ENCODE data around the gene GRK3. TPM values are rescaled to one million over a fixed set of nuclear protein-coding genes. Genes with fewer than 3 reads are reported as not detected.
"Not testable (repeated sequence)": the region's sequence is repeated elsewhere in the genome, so short reads cannot be mapped to it uniquely, and the experiment has no call there.

Gene GRK3
- total and polyA plus RNA-seq, 7 experiments from 2014 or later: 0.69 to 44.8 (median 6.5) TPM

DNA sequence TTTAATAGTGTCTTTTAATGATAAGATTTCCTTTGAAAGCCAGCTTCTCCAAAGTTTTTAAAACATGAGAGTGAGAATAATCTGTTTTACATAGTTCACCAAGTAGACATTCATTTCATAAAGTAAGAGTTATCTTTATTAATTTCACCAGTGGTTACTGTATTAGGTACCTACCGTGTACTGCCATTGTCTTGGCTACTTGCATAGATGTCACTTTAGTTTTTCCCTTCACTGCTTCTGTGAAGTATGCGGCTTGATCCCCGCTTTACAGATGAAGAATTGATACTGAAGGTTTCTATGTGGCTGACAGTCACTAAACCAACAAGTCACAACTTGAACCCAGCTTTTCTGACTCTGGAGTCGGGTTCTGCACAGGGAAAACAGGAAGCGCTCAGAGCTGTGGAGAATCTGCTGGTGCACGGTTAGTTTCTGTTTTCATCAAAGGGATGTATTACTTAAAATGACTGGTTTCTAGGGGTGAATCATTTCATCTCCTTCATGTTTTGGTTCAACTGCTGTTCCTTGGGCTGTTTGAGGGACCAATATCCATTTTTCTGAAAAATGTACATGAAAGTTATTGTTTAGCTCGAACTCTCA is 138.2 kb downstream of the GRK3 start:
- no peak overlapping the region for H3K27ac ChIP-seq (ENCODE audit: low read depth, low read length)
- ChIA-PET POLR2A (no interaction called here), CTCF (interaction anchor here (1.7 to 2.1 kb wide), 2 partner anchors 240 to 255 kb away, joined by 3 to 15 read pairs; no protein-coding TSS in a partner anchor)
- no peaks in the 10 kb centered on the region for H3K9me3 ChIP-seq (ENCODE audit: control insufficient read depth in 2 of 3, low read length in 3 of 3)
- intact Hi-C loops (cut with micrococcal nuclease): loop anchor here (1.0 to 5.0 kb wide), 8 partner anchors 34 to 255 kb away; no protein-coding TSS in a partner anchor
- no peaks in the 10 kb centered on the region for H3K27me3 ChIP-seq (ENCODE audit: control insufficient read depth in 2 of 2, insufficient read depth in 2 of 2, low read length in 2 of 2)
- Mint-ChIP-seq H3K36me3 (peaks cover 0 to 36% (median 5%) of the 10 kb centered on the region in 5 donors), H3K4me3 (peak overlapping the region in 2 of 10 donors; percentile 44 to 92), H3K4me1 (peaks cover 0 to 66% (median 0%) of the 10 kb centered on the region in 7 donors), H3K9me3 (no peaks in the 10 kb centered on the region), H3K27me3 (no peaks in the 10 kb centered on the region), H3K27ac (peak overlapping the region in 1 of 9 donors; percentile 94)
- DNase-seq: peak in 1 of 9 donors; percentile 52
- H3K4me3 ChIP-seq (ENCODE audit: low read length): no peak overlapping the region
- no peak for ATAC-seq
- H3K4me1 ChIP-seq (ENCODE audit: control insufficient read depth in 2 of 2, insufficient read depth in 2 of 2, low read length in 2 of 2): no peaks in the 10 kb centered on the region
- H3K36me3 ChIP-seq (ENCODE audit: control insufficient read depth in 2 of 3, insufficient read depth in 3 of 3, low read length in 3 of 3): no peaks in the 10 kb centered on the region

DNA sequence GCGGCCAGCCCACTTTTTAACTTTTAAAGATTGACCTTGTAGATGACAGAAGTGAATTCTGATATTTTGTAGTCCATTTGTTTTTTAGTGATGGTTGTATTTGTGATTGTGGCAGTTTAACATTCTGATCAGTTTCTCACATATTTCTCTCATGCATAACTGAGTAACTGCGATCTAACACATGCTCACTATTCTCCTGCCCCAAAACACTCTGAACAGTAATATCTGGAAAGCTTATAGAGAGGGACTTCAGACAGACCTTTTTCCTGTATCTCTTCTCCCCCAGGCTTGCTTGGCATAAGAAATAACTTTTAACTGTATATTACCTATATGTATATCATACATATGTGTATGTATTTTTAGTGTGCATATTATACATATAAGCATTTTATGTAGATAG is 140.2 kb downstream of the GRK3 start:
- H3K36me3 ChIP-seq (ENCODE audit: control insufficient read depth in 2 of 3, insufficient read depth in 3 of 3, low read length in 3 of 3): no peaks in the 10 kb centered on the region
- ChIA-PET POLR2A (no interaction called here), CTCF (interaction anchor here (0.9 kb wide), 1 partner anchor 242 kb away, joined by 3 read pairs; no protein-coding TSS in a partner anchor)
- intact Hi-C loops (cut with micrococcal nuclease): loop anchor here in 1 of 2 donors (5.0 kb wide), 2 partner anchors 162 to 257 kb away; no protein-coding TSS in a partner anchor
- H3K27me3 ChIP-seq (ENCODE audit: control insufficient read depth in 2 of 2, insufficient read depth in 2 of 2, low read length in 2 of 2): no peaks in the 10 kb centered on the region
- H3K9me3 ChIP-seq (ENCODE audit: control insufficient read depth in 2 of 3, low read length in 3 of 3): no peaks in the 10 kb centered on the region
- peaks cover 0 to 41% (median 7%) of the 10 kb centered on the region in 5 donors for H3K36me3 Mint-ChIP-seq
- H3K4me3 Mint-ChIP-seq: no peak overlapping the region
- H3K4me1 Mint-ChIP-seq: peaks cover 0 to 73% (median 1%) of the 10 kb centered on the region in 7 donors
- H3K27ac Mint-ChIP-seq: peak overlapping the region in 1 of 9 donors; percentile 41
- no peak for ATAC-seq
- DNase-seq: no peak
- H3K4me3 ChIP-seq (ENCODE audit: low read length): no peak overlapping the region
- no peaks in the 10 kb centered on the region for H3K9me3 Mint-ChIP-seq
- no peak overlapping the region for H3K27ac ChIP-seq (ENCODE audit: low read depth, low read length)
- H3K4me1 ChIP-seq (ENCODE audit: control insufficient read depth in 2 of 2, insufficient read depth in 2 of 2, low read length in 2 of 2): no peaks in the 10 kb centered on the region
- no peaks in the 10 kb centered on the region for H3K27me3 Mint-ChIP-seq

DNA sequence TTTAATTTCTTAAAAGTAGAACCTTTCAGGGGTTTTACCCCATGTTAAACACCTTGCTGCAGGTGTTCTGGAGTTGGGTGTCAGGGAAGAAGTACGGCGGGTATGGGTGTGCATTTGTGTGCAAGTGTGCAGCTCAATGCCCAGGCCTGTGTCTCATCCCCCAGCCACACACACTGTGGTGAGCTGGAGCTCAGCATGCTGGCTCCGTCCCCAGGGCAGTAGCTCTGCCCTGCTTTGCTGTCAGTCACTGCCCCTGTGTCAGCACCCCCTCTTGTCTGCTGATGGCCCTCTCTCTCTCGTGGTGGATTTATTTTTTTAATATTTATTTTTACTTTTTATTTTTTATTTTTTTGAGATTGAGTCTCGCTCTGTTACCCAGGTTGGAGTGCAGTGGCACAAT is 141.7 kb downstream of the GRK3 start:
- H3K27me3 ChIP-seq (ENCODE audit: control insufficient read depth in 2 of 2, insufficient read depth in 2 of 2, low read length in 2 of 2): no peaks in the 10 kb centered on the region
- H3K4me3 ChIP-seq (ENCODE audit: low read length): no peak overlapping the region
- H3K4me1 Mint-ChIP-seq: peaks cover 0 to 75% (median 5%) of the 10 kb centered on the region in 7 donors
- POLR2A ChIA-PET: no interaction called here
- H3K4me3 Mint-ChIP-seq: no peak overlapping the region
- no peak for DNase-seq
- H3K9me3 Mint-ChIP-seq: no peaks in the 10 kb centered on the region
- no peak overlapping the region for H3K27ac Mint-ChIP-seq
- intact Hi-C loops (cut with micrococcal nuclease): no loop called here
- H3K9me3 ChIP-seq (ENCODE audit: control insufficient read depth in 2 of 3, low read length in 3 of 3): no peaks in the 10 kb centered on the region
- H3K27ac ChIP-seq (ENCODE audit: low read depth, low read length): no peak overlapping the region
- no peaks in the 10 kb centered on the region for H3K4me1 ChIP-seq (ENCODE audit: control insufficient read depth in 2 of 2, insufficient read depth in 2 of 2, low read length in 2 of 2)
- ATAC-seq: no peak
- no peaks in the 10 kb centered on the region for H3K27me3 Mint-ChIP-seq
- CTCF ChIA-PET: interaction anchor here (0.9 kb wide), 1 partner anchor 106 kb away, joined by 6 read pairs; no protein-coding TSS in a partner anchor
- no peaks in the 10 kb centered on the region for H3K36me3 ChIP-seq (ENCODE audit: control insufficient read depth in 2 of 3, insufficient read depth in 3 of 3, low read length in 3 of 3)
- peaks cover 0 to 40% (median 12%) of the 10 kb centered on the region in 5 donors for H3K36me3 Mint-ChIP-seq

DNA sequence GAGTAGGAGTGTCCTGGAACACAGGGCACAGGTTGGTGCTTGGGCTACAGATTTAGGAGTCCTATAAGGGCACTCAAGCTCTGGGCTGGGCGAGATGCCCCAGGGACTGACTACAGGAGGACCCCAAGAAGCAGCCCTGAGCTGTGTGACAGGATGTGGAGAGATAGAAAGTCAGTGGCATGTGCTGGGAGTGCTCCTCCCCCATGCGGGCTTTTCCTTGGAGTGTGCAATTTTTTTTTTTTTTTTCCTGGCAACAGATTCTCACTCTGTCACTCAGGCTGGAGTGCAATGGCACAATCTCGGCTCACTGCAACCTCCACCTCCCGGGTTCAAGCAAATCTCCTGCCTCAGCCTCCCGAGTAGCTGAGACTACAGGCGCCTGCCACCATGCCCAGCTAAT is 144.0 kb downstream of the GRK3 start:
- intact Hi-C loops (cut with micrococcal nuclease); H3K27me3 Mint-ChIP-seq; H3K4me3 ChIP-seq (ENCODE audit: low read length); DNase-seq; H3K27ac ChIP-seq (ENCODE audit: low read depth, low read length); H3K9me3 Mint-ChIP-seq; ATAC-seq; H3K36me3 ChIP-seq (ENCODE audit: control insufficient read depth in 2 of 3, insufficient read depth in 3 of 3, low read length in 3 of 3); POLR2A ChIA-PET; H3K4me1 ChIP-seq (ENCODE audit: control insufficient read depth in 2 of 2, insufficient read depth in 2 of 2, low read length in 2 of 2); H3K9me3 ChIP-seq (ENCODE audit: control insufficient read depth in 2 of 3, low read length in 3 of 3); CTCF ChIA-PET; H3K27me3 ChIP-seq (ENCODE audit: control insufficient read depth in 2 of 2, insufficient read depth in 2 of 2, low read length in 2 of 2): not testable (repeated sequence)
- Mint-ChIP-seq H3K4me1 (peaks cover 0 to 68% (median 5%) of the 10 kb centered on the region in 7 donors), H3K27ac (peak overlapping the region in 2 of 9 donors; percentile 11 to 84), H3K36me3 (peaks cover 0 to 46% (median 16%) of the 10 kb centered on the region in 5 donors), H3K4me3 (peak overlapping the region in 1 of 10 donors; percentile 43)

DNA sequence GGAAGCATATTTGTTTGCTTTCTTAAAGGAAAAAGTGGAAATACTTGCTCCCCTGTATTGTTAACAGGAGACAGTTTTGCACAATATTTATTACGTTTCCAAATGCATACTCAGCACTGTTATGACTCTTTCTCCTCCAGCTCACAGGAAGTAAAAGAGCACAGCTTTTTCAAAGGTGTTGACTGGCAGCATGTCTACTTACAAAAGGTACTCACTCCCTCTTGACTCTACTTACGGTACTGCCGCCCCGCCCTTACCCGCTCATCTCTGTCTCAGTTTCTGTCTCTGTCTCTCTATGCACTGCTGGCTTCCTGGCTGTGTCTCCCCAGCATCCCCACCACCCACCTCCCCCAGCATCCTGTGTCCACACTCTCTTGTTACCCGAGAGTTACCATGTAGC is 145.3 kb downstream of the GRK3 start:
- CTCF ChIA-PET: no interaction called here
- intact Hi-C loops (cut with micrococcal nuclease): loop anchor here in 1 of 2 donors (2.0 kb wide), 1 partner anchor 27 kb away; no protein-coding TSS in a partner anchor

DNA sequence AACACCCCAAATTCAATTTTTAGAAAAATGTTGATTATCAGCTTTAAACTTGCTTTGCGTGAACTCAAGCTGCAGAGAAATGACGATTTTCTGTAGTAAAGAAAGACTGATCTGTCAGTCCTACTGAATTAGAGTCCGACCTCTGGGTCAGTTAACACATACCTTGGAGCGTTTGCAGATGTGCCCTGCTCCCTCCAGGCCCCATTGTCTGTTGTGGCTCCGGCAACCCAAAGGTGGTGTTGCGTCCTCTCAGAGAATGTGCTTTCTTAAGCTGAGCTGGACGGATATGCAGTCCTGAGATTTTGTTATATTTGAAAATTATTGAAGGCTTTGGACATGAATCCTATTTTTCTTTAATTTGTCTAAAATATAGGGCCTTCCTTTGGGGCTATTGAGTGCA is 146.0 kb downstream of the GRK3 start:
- CTCF ChIA-PET: no interaction called here
- POLR2A ChIA-PET: no interaction called here
- Histone ChIP-seq H3K4me3 (ENCODE audit: low read length) (no peak overlapping the region), H3K4me1 (ENCODE audit: control insufficient read depth in 2 of 2, insufficient read depth in 2 of 2, low read length in 2 of 2) (no peaks in the 10 kb centered on the region), H3K36me3 (ENCODE audit: control insufficient read depth in 2 of 3, insufficient read depth in 3 of 3, low read length in 3 of 3) (no peaks in the 10 kb centered on the region), H3K27me3 (ENCODE audit: control insufficient read depth in 2 of 2, insufficient read depth in 2 of 2, low read length in 2 of 2) (no peaks in the 10 kb centered on the region), H3K27ac (ENCODE audit: low read depth, low read length) (no peak overlapping the region), H3K9me3 (ENCODE audit: control insufficient read depth in 2 of 3, low read length in 3 of 3) (no peaks in the 10 kb centered on the region)
- Mint-ChIP-seq H3K27me3 (no peaks in the 10 kb centered on the region), H3K4me3 (no peak overlapping the region), H3K36me3 (peaks cover 0 to 46% (median 19%) of the 10 kb centered on the region in 5 donors), H3K4me1 (peaks cover 0 to 51% (median 5%) of the 10 kb centered on the region in 7 donors), H3K27ac (no peak overlapping the region), H3K9me3 (no peaks in the 10 kb centered on the region)
- intact Hi-C loops (cut with micrococcal nuclease): loop anchor here in 1 of 2 donors (2.0 kb wide), 1 partner anchor 26 kb away; no protein-coding TSS in a partner anchor
- no peak for ATAC-seq
- DNase-seq: no peak

More for the DNA sequence above, 145.3 kb downstream of the GRK3 start:
- no peaks in the 10 kb centered on the region for H3K27me3 ChIP-seq (ENCODE audit: control insufficient read depth in 2 of 2, insufficient read depth in 2 of 2, low read length in 2 of 2)
- peak in 3 of 9 donors; percentile 4 to 36 (median 16) for DNase-seq
- H3K36me3 ChIP-seq (ENCODE audit: control insufficient read depth in 2 of 3, insufficient read depth in 3 of 3, low read length in 3 of 3): no peaks in the 10 kb centered on the region
- no peak overlapping the region for H3K4me3 ChIP-seq (ENCODE audit: low read length)
- H3K4me3 Mint-ChIP-seq: peak overlapping the region in 1 of 10 donors; percentile 69
- no peak overlapping the region for H3K27ac ChIP-seq (ENCODE audit: low read depth, low read length)
- ATAC-seq: peak; percentile 22
- peak overlapping the region in 7 of 9 donors; percentile 2 to 92 (median 23) for H3K27ac Mint-ChIP-seq
- no peaks in the 10 kb centered on the region for H3K27me3 Mint-ChIP-seq
- H3K9me3 Mint-ChIP-seq: no peaks in the 10 kb centered on the region
- peaks cover 0 to 49% (median 19%) of the 10 kb centered on the region in 5 donors for H3K36me3 Mint-ChIP-seq
- no peaks in the 10 kb centered on the region for H3K9me3 ChIP-seq (ENCODE audit: control insufficient read depth in 2 of 3, low read length in 3 of 3)
- peaks cover 0 to 56% (median 5%) of the 10 kb centered on the region in 7 donors for H3K4me1 Mint-ChIP-seq
- no peaks in the 10 kb centered on the region for H3K4me1 ChIP-seq (ENCODE audit: control insufficient read depth in 2 of 2, insufficient read depth in 2 of 2, low read length in 2 of 2)
- POLR2A ChIA-PET: no interaction called here
